Prostate gland (tissue), 2 donors: ENCODE measurements around the gene LIPC. TPM values are rescaled to one million over a fixed set of nuclear protein-coding genes. Genes with fewer than 3 reads are reported as not detected.

Experiments used
- DNase-seq: peaks from one replicate; pipeline ENCODE4 v3.0.0-alpha.2; 2019; ENCODE audit warnings: low spot score
- H3K27ac ChIP-seq, 2 donors: fragments of 200-600 bp; sonication (generic); 2 replicates each; pipeline ENCODE4 v1.5.1; 2017 to 2019
- H3K27me3 ChIP-seq: fragments of 200-600 bp; sonication (generic); replicated peaks from 2 replicates; pipeline ENCODE4 v1.5.1; 2019; ENCODE audit not compliant: insufficient read depth
- H3K36me3 ChIP-seq, 2 donors: fragments of 200-600 bp; sonication (generic); 1 replicate in 1 of 2; 2 replicates in 1 of 2; pipeline versions ENCODE4 v1.5.1 to v1.8.1; 2017 to 2019
- H3K4me1 ChIP-seq: fragments of 200-600 bp; sonication (generic); replicated peaks from 2 replicates; pipeline ENCODE4 v1.5.1; 2019
- H3K4me3 ChIP-seq, 2 donors: fragments of 200-600 bp; sonication (generic); 2 replicates each; pipeline ENCODE4 v1.5.1; 2017 to 2019
- H3K9me3 ChIP-seq: fragments of 200-600 bp; sonication (generic); 2 replicates; pipeline ENCODE4 v1.5.1; 2017
- CTCF ChIP-seq, 4 experiments: fragments of 200-600 bp in 2 of 4; fragments of 450-650 bp in 2 of 4; sonication (generic) in 2 of 4; IDR thresholded peaks; 1 replicate in 3 of 4; 2 replicates in 1 of 4; pipeline ENCODE4 v1.5.1; 2016 to 2019; ENCODE audit warnings: antibody characterized with exemption in 4 of 4, mild to moderate bottlenecking in 2 of 4, moderate library complexity in 2 of 4
- POLR2A ChIP-seq: fragments of 450-650 bp; IDR thresholded peaks from one replicate; pipeline ENCODE4 v1.6.1; 2016; ENCODE audit warnings: antibody characterized with exemption, mild to moderate bottlenecking
- POLR2AphosphoS5 ChIP-seq: sonication (generic); formaldehyde crosslinking; IDR thresholded peaks from one replicate; pipeline ENCODE4 v1.6.1; 2017; ENCODE audit warnings: antibody characterized with exemption
- WGBS: methylation state at CpG from one replicate; pipeline ENCODE4 v1.1.5; 2018; 5-methylcytosine and 5-hydroxymethylcytosine counted together
- intact Hi-C: fragments of 100-400 bp; cut with DNase I; formaldehyde crosslinking; loops from one replicate; pipeline ENCODE4 v1.14.2; 2022
- total RNA-seq, 2 donors: library from RNA; depleted of rRNA; stranded (reverse); fragments of >200 nt; gene quantifications; one replicate each; pipeline ENCODE4 v1.1.0, GENCODE V29; 2016

Gene LIPC
- total RNA-seq, 2 donors from 2014 or later, result 0.14 TPM; not detected in 1

GRCh38 chr15:58549013-58549784 is 117.4 kb downstream of the LIPC start:
- 80% methylated on average over 12 of the region's 12 CpGs for WGBS
- no peaks in the 10 kb centered on the region for H3K27me3 ChIP-seq
- no peak for DNase-seq
- H3K9me3 ChIP-seq, result no peaks in the 10 kb centered on the region
- no peak overlapping the region for H3K27ac ChIP-seq
- intact Hi-C loops, result loop anchor here (2.0 kb wide), 1 partner anchor 216 kb away; no protein-coding TSS in a partner anchor
- H3K4me1 ChIP-seq, result peaks cover 3% of the 10 kb centered on the region
- no peak overlapping the region for H3K4me3 ChIP-seq
- TF ChIP-seq CTCF (IDR thresholded peaks at IDR 0.05) (no peak), POLR2A (no peak), POLR2AphosphoS5 (no peak)
- H3K36me3 ChIP-seq, result no peaks in the 10 kb centered on the region

- DNase-seq, result no peak
- Histone ChIP-seq H3K27me3 (no peaks in the 10 kb centered on the region), H3K27ac (no peak overlapping the region), H3K36me3 (no peaks in the 10 kb centered on the region), H3K9me3 (no peaks in the 10 kb centered on the region), H3K4me1 (peaks cover 3% of the 10 kb centered on the region), H3K4me3 (no peak overlapping the region)
- intact Hi-C loops, result loop anchor here (2.0 kb wide), 1 partner anchor 217 kb away; no protein-coding TSS in a partner anchor
- TF ChIP-seq CTCF (IDR thresholded peaks at IDR 0.05) (no peak), POLR2A (no peak), POLR2AphosphoS5 (no peak)
- 88% methylated on average over 7 of the region's 7 CpGs for WGBS
These were observed 117.9 kb downstream of the LIPC start for GRCh38 chr15:58549785-58550074.

GRCh38 chr15:58551084-58551763 is 119.4 kb downstream of the LIPC start:
- intact Hi-C loops, result no loop called here
- H3K4me3 ChIP-seq, result no peak overlapping the region
- TF ChIP-seq CTCF (IDR thresholded peaks at IDR 0.05) (no peak), POLR2AphosphoS5 (no peak), POLR2A (no peak)
- 86% methylated on average over 10 of the region's 10 CpGs for WGBS
- no peaks in the 10 kb centered on the region for H3K36me3 ChIP-seq
- peak overlapping the region in 1 of 2 donors; percentile 17 for H3K27ac ChIP-seq
- H3K27me3 ChIP-seq, result no peaks in the 10 kb centered on the region
- no peak for DNase-seq
- no peaks in the 10 kb centered on the region for H3K9me3 ChIP-seq
- peaks cover 3% of the 10 kb centered on the region for H3K4me1 ChIP-seq

GRCh38 chr15:58551764-58552504 is 120.1 kb downstream of the LIPC start:
- no peaks in the 10 kb centered on the region for H3K27me3 ChIP-seq
- peaks cover 3% of the 10 kb centered on the region for H3K4me1 ChIP-seq
- TF ChIP-seq CTCF (IDR thresholded peaks at IDR 0.05), result no peak
- TF ChIP-seq POLR2AphosphoS5, result peak; percentile 11
- H3K36me3 ChIP-seq, result no peaks in the 10 kb centered on the region
- DNase-seq, result peak; percentile 17
- intact Hi-C loops, result no loop called here
- no peaks in the 10 kb centered on the region for H3K9me3 ChIP-seq
- WGBS, result 34% methylated on average over 21 of the region's 23 CpGs
- peak overlapping the region in 1 of 2 donors; percentile 17 for H3K27ac ChIP-seq
- H3K4me3 ChIP-seq, result no peak overlapping the region
